Parathyroid adenoma (tissue), 2 donors: ENCODE measurements around the gene TMEM198.

Experiments
- H2AFZ ChIP-seq: fragments of 300-600 bp; sonication (generic); one replicate; pipeline ENCODE4 v1.7.0; 2017; ENCODE audit warnings: antibody characterized with exemption, mild to moderate bottlenecking
- H3K27ac ChIP-seq: fragments of 300-600 bp; sonication (generic); one replicate; pipeline ENCODE4 v1.7.0; 2017
- H3K27me3 ChIP-seq: fragments of 300-600 bp; sonication (generic); one replicate; pipeline ENCODE4 v1.7.0; 2017; ENCODE audit warnings: low read length; ENCODE audit not compliant: control insufficient read depth, insufficient read depth
- H3K36me3 ChIP-seq: fragments of 300-600 bp; sonication (generic); one replicate; pipeline ENCODE4 v1.7.0; 2017; ENCODE audit warnings: low read length; ENCODE audit not compliant: control insufficient read depth, insufficient read depth
- H3K4me1 ChIP-seq: fragments of 300-600 bp; sonication (generic); one replicate; pipeline ENCODE4 v1.7.0; 2017; ENCODE audit warnings: control low read depth
- H3K4me2 ChIP-seq: fragments of 300-600 bp; sonication (generic); one replicate; pipeline ENCODE4 v1.7.0; 2017; ENCODE audit warnings: low read length
- H3K4me3 ChIP-seq: fragments of 300-600 bp; sonication (generic); one replicate; pipeline ENCODE4 v1.7.0; 2017; ENCODE audit warnings: low read depth, low read length
- H3K79me2 ChIP-seq: fragments of 300-600 bp; sonication (generic); one replicate; pipeline ENCODE4 v1.7.0; 2017; ENCODE audit warnings: control low read depth
- H3K9ac ChIP-seq: fragments of 300-600 bp; sonication (generic); one replicate; pipeline ENCODE4 v1.7.0; 2017; ENCODE audit warnings: mild to moderate bottlenecking
- H3K9me3 ChIP-seq: fragments of 300-600 bp; sonication (generic); one replicate; pipeline ENCODE4 v1.7.0; 2017; ENCODE audit warnings: low read length; ENCODE audit not compliant: control insufficient read depth
- TF ChIP-seq, protein P1 (sequence below): fragments of 300-600 bp; sonication (generic); IDR thresholded peaks from one replicate; pipeline ENCODE4 v1.7.0; 2017; ENCODE audit warnings: antibody characterized with exemption, mild to moderate bottlenecking
- donor health status: primary hyperparathyroidism.

The TMEM198 gene

DNA sequence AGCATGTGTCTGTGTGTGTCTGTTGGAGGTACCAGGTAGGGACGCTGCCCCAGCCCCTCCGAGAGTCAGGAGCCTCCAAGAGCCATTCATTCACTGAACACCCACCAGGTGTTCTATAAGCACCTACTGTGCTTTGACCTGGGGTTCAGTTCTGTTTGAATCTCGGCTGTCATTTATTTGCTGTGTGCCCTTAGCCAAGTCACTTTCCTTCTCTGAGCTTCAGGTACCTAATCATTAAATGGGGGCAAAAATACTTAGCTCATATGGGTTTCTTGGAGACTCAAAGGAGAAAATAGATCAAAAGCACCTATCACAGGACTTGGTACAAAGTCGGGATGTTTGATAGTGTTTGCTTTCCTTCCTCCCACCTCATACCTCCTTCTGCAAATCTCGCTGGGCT is 16.4 kb upstream of the TMEM198 start:
- H3K79me2 ChIP-seq, result no peaks in the 10 kb centered on the region
- peaks cover 14% of the 10 kb centered on the region for H3K27me3 ChIP-seq
- H3K36me3 ChIP-seq, result no peaks in the 10 kb centered on the region
- H3K9me3 ChIP-seq, result no peaks in the 10 kb centered on the region
- H3K9ac ChIP-seq, result no peak overlapping the region
- H3K4me2 ChIP-seq, result no peak overlapping the region
- TF ChIP-seq, protein P1, sequence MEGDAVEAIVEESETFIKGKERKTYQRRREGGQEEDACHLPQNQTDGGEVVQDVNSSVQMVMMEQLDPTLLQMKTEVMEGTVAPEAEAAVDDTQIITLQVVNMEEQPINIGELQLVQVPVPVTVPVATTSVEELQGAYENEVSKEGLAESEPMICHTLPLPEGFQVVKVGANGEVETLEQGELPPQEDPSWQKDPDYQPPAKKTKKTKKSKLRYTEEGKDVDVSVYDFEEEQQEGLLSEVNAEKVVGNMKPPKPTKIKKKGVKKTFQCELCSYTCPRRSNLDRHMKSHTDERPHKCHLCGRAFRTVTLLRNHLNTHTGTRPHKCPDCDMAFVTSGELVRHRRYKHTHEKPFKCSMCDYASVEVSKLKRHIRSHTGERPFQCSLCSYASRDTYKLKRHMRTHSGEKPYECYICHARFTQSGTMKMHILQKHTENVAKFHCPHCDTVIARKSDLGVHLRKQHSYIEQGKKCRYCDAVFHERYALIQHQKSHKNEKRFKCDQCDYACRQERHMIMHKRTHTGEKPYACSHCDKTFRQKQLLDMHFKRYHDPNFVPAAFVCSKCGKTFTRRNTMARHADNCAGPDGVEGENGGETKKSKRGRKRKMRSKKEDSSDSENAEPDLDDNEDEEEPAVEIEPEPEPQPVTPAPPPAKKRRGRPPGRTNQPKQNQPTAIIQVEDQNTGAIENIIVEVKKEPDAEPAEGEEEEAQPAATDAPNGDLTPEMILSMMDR, result no peak
- peaks cover 4% of the 10 kb centered on the region for H3K4me1 ChIP-seq
- H3K27ac ChIP-seq, result no peak overlapping the region
- H3K4me3 ChIP-seq, result no peak overlapping the region
- H2AFZ ChIP-seq, result no peak overlapping the region

DNA sequence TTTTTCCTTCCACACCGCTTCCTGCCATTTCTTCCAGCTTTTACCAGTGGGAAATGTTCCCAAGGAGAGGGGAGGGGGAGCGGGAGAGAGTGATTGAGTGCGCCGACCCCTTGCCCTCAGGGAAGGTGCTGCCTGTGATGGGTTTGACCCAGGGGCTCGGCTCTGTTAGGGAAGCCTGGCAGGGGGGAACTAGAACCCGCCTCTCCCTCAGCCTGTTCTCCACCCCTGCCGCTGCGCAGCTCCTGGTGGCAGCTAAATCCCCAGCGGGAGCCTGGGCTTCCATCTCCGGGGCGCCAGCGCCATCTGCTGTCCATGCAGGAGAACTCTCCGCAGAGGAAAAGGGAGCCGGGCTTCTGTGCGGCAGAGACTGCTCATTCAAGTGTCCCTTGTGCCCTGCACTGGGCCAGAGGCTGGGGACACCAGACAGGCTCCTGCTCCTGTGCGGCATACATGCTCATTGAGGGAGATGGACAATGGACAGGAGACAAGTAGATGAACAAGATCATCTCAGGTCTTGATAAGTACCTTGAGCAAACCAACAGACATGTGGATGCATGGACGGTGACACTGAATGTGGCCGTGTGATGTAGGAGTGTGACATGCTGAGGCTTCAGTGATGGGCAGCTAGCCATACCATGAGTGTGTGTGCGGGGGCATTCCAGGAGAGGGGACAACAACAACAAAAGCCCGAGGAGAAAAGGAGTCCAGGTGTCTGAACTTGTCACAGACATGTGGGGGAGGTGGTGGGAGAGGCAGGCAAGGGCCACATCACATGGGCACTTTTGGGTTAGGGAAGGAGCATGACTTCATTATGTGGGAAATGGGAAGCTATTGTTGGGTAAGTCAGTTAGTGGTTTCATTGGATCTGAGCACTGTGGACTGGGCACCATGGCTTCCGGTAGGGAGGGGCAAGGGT is 13.5 kb upstream of the TMEM198 start:
- H3K9ac ChIP-seq, result no peak overlapping the region

DNA sequence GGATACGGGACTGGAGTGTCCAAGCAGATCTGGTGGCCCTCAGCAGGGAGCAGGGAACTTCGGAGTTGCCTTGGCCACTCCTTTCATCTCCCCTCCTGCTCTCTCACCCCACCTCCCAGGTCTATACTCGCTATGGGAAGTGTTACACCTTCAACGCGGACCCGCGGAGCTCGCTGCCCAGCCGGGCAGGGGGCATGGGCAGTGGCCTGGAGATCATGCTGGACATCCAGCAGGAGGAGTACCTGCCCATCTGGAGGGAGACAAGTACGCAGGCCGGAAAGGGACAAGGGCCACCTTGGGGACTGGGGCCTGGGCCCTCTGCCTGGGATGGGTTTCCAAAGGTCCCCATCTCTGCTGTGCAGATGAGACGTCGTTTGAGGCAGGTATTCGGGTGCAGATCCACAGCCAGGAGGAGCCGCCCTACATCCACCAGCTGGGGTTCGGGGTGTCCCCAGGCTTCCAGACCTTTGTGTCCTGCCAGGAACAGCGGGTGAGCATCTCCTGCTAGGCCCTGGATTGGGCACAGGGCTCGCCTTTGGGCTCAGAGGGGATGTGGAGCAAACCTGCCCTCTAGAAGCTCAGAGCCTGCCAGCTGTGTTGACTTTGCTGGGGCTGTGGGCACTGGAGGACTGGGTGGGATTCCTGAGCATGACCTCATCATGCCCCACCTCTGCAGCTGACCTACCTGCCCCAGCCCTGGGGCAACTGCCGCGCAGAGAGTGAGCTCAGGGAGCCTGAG is 12.0 kb upstream of the TMEM198 start:
- peaks cover 9% of the 10 kb centered on the region for H3K27me3 ChIP-seq
- TF ChIP-seq, protein P1, result no peak
- H3K9me3 ChIP-seq, result no peaks in the 10 kb centered on the region
- no peak overlapping the region for H3K4me3 ChIP-seq
- H3K4me1 ChIP-seq, result peaks cover 15% of the 10 kb centered on the region
- no peak overlapping the region for H3K4me2 ChIP-seq
- no peak overlapping the region for H2AFZ ChIP-seq
- H3K79me2 ChIP-seq, result no peaks in the 10 kb centered on the region
- H3K27ac ChIP-seq, result no peak overlapping the region
- no peaks in the 10 kb centered on the region for H3K36me3 ChIP-seq
- H3K9ac ChIP-seq, result no peak overlapping the region

More for the DNA sequence above, 13.5 kb upstream of the TMEM198 start:
- Histone ChIP-seq H3K79me2 (no peaks in the 10 kb centered on the region), H3K4me3 (no peak overlapping the region), H3K4me1 (peaks cover 15% of the 10 kb centered on the region), H2AFZ (peak overlapping the region; percentile 17), H3K4me2 (no peak overlapping the region), H3K9me3 (no peaks in the 10 kb centered on the region), H3K27ac (no peak overlapping the region), H3K27me3 (peaks cover 9% of the 10 kb centered on the region), H3K36me3 (no peaks in the 10 kb centered on the region)
- TF ChIP-seq, protein P1, result peak; percentile 98

DNA sequence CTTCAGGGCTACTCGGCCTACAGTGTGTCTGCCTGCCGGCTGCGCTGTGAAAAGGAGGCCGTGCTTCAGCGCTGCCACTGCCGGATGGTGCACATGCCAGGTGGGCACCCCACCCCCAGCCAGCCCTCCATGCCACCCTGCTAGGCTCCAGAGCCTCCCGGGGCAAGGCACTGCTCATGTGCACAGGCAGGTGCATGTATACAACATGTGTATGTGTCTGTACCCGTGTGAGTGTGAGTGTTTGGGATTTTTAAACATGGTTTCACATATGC is 11.5 kb upstream of the TMEM198 start:
- H3K4me1 ChIP-seq, result peaks cover 11% of the 10 kb centered on the region
- H3K4me3 ChIP-seq, result no peak overlapping the region
- H3K27ac ChIP-seq, result no peak overlapping the region
- no peak overlapping the region for H2AFZ ChIP-seq
- H3K9ac ChIP-seq, result no peak overlapping the region
- H3K4me2 ChIP-seq, result no peak overlapping the region
- TF ChIP-seq, protein P1, result no peak
- H3K9me3 ChIP-seq, result no peaks in the 10 kb centered on the region
- no peaks in the 10 kb centered on the region for H3K36me3 ChIP-seq
- H3K79me2 ChIP-seq, result peaks cover 2% of the 10 kb centered on the region
- H3K27me3 ChIP-seq, result peaks cover 9% of the 10 kb centered on the region
